ENCODE results near the gene IGLON5. TPM values are rescaled to one million over a fixed set of nuclear protein-coding genes. Genes with fewer than 3 reads are reported as not detected.
A peak's percentile ranks its signal among the peaks of the same experiment; 100 is the strongest.

Gene IGLON5
- total RNA-seq, 1 donor = not detected

- DNase-seq (ENCODE audit: insufficient read length, low spot score, missing footprints) = peak; percentile 19
- TF ChIP-seq CTCF (IDR thresholded peaks at IDR 0.05; ENCODE audit: extremely low read depth, low read depth, low read length) = no peak
These were observed 42.8 kb downstream of the IGLON5 start for GRCh38 chr19:51354103-51354741.

GRCh38 chr19:51354742-51355148 is 43.3 kb downstream of the IGLON5 start:
- Histone ChIP-seq H2AFZ (ENCODE audit: low read length) (no peak overlapping the region), H3K27ac (ENCODE audit: low read depth, low read length) (no peak overlapping the region), H3K4me1 (ENCODE audit: insufficient read depth, low read length) (peaks cover 14% of the 10 kb centered on the region), H3K4me2 (ENCODE audit: insufficient read depth, low read length) (no peak overlapping the region), H3K36me3 (ENCODE audit: insufficient read depth, low read length) (peaks cover 20% of the 10 kb centered on the region), H4K20me1 (ENCODE audit: insufficient read depth, low read length) (peaks cover 14% of the 10 kb centered on the region), H3K79me2 (ENCODE audit: insufficient read depth, low read length) (peaks cover 22% of the 10 kb centered on the region), H3K9me3 (ENCODE audit: low read depth, low read length) (no peaks in the 10 kb centered on the region), H3K27me3 (ENCODE audit: insufficient read depth, low read length) (no peaks in the 10 kb centered on the region), H3K4me3 (ENCODE audit: insufficient read depth, low read length) (no peak overlapping the region)
- no peak for DNase-seq (ENCODE audit: insufficient read length, low spot score, missing footprints)
- TF ChIP-seq CTCF (IDR thresholded peaks at IDR 0.05; ENCODE audit: extremely low read depth, low read depth, low read length) = no peak

More at GRCh38 chr19:51354103-51354741, 42.8 kb downstream of the IGLON5 start:
- Histone ChIP-seq H3K27ac (ENCODE audit: low read depth, low read length) (no peak overlapping the region), H2AFZ (ENCODE audit: low read length) (no peak overlapping the region), H3K79me2 (ENCODE audit: insufficient read depth, low read length) (peaks cover 22% of the 10 kb centered on the region), H3K4me3 (ENCODE audit: insufficient read depth, low read length) (no peak overlapping the region), H3K27me3 (ENCODE audit: insufficient read depth, low read length) (no peaks in the 10 kb centered on the region), H3K36me3 (ENCODE audit: insufficient read depth, low read length) (peaks cover 22% of the 10 kb centered on the region), H3K4me2 (ENCODE audit: insufficient read depth, low read length) (no peak overlapping the region), H4K20me1 (ENCODE audit: insufficient read depth, low read length) (peaks cover 14% of the 10 kb centered on the region), H3K4me1 (ENCODE audit: insufficient read depth, low read length) (peaks cover 9% of the 10 kb centered on the region), H3K9me3 (ENCODE audit: low read depth, low read length) (no peaks in the 10 kb centered on the region)

- no peaks in the 10 kb centered on the region for H3K27me3 ChIP-seq (ENCODE audit: insufficient read depth, low read length)
- no peak for TF ChIP-seq CTCF (IDR thresholded peaks at IDR 0.05; ENCODE audit: extremely low read depth, low read depth, low read length)
- H3K4me3 ChIP-seq (ENCODE audit: insufficient read depth, low read length) = no peak overlapping the region
- peaks cover 28% of the 10 kb centered on the region for H3K79me2 ChIP-seq (ENCODE audit: insufficient read depth, low read length)
- H3K4me1 ChIP-seq (ENCODE audit: insufficient read depth, low read length) = peaks cover 12% of the 10 kb centered on the region
- peaks cover 14% of the 10 kb centered on the region for H4K20me1 ChIP-seq (ENCODE audit: insufficient read depth, low read length)
- H3K4me2 ChIP-seq (ENCODE audit: insufficient read depth, low read length) = no peak overlapping the region
- H2AFZ ChIP-seq (ENCODE audit: low read length) = no peak overlapping the region
- peak; percentile 30 for DNase-seq (ENCODE audit: insufficient read length, low spot score, missing footprints)
- peaks cover 15% of the 10 kb centered on the region for H3K36me3 ChIP-seq (ENCODE audit: insufficient read depth, low read length)
- no peaks in the 10 kb centered on the region for H3K9me3 ChIP-seq (ENCODE audit: low read depth, low read length)
- no peak overlapping the region for H3K27ac ChIP-seq (ENCODE audit: low read depth, low read length)
These were observed 44.8 kb downstream of the IGLON5 start for GRCh38 chr19:51356159-51356801.

DNA sequence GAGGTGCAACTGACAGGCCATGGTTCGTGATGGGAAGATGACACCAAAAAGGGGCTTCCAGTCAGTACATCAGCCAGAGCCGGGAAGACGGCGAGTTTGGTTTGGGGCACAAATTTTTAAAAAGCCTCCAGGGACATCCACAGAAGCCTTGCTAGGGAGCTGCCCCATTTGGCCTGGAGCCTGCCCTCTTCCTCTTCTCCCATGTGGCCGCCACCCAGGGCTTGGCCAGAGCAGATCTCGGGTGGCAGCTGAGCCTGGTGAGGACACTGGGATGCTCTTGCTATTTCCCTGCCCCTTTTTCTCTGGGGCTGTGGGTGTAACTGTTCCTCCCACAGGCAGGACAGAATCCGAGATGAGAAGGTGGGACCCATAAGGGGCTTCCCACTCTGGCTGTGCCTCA is 46.5 kb downstream of the IGLON5 start:
- H4K20me1 ChIP-seq (ENCODE audit: insufficient read depth, low read length) = peaks cover 14% of the 10 kb centered on the region
- no peak overlapping the region for H3K27ac ChIP-seq (ENCODE audit: low read depth, low read length)
- no peak overlapping the region for H3K4me3 ChIP-seq (ENCODE audit: insufficient read depth, low read length)
- peaks cover 1% of the 10 kb centered on the region for H3K36me3 ChIP-seq (ENCODE audit: insufficient read depth, low read length)
- no peaks in the 10 kb centered on the region for H3K27me3 ChIP-seq (ENCODE audit: insufficient read depth, low read length)
- no peaks in the 10 kb centered on the region for H3K9me3 ChIP-seq (ENCODE audit: low read depth, low read length)
- no peak overlapping the region for H2AFZ ChIP-seq (ENCODE audit: low read length)
- no peak for DNase-seq (ENCODE audit: insufficient read length, low spot score, missing footprints)
- TF ChIP-seq CTCF (IDR thresholded peaks at IDR 0.05; ENCODE audit: extremely low read depth, low read depth, low read length) = no peak
- H3K4me2 ChIP-seq (ENCODE audit: insufficient read depth, low read length) = no peak overlapping the region
- peaks cover 22% of the 10 kb centered on the region for H3K4me1 ChIP-seq (ENCODE audit: insufficient read depth, low read length)
- peaks cover 38% of the 10 kb centered on the region for H3K79me2 ChIP-seq (ENCODE audit: insufficient read depth, low read length)

Data from osteoblast (primary cell).